CD1c-positive myeloid dendritic cell (primary cell): ENCODE data around the gene EFCAB12.
"Not testable (repeated sequence)": the region's sequence is repeated elsewhere in the genome, so short reads cannot be mapped to it uniquely, and the experiment has no call there.

Source experiments
- DNase-seq: peaks from one replicate; pipeline ENCODE4 v3.0.0-alpha.2; 2016; ENCODE audit errors: extremely low spot score

EFCAB12 gene

DNA sequence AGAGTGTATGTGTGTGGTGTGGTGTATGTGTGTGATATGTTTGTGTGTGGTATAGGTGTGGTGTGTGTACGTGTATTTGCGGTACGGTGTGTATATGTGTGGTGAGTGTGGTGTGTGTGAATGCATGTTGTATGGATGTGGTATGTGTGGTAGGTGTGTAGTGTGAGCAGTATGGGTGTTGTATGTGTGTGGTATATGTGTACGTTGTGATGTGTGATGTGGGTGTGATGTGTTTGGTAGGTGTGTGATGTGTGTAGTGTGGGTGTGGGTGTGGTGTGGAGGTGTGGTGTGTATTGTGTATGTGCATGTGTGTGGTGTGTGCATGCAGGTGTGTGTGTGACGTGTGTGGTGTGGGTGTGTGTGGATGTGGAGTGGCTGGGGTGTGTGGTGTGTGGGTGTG, 58.7 kb downstream of the EFCAB12 start:
- DNase-seq: no peak

DNA sequence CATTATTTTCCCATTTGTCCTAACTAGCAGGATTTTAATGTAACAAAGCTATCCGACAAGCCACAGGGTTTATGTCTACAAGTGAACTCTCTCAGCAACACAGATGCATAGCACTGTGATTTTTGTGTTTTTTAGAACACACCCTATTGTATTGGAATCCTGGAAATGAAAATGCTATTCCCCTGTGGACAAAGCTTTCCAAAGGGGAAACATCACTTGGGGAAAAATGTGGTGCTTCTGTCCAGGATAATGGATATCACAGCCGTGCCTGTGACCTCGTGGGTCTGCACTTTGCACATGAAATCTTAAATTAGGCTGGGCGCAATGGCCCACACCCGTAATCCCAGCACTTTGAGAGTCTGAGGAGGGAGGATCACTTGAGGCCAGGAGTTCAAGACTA, 60.6 kb downstream of the EFCAB12 start:
- no peak for DNase-seq

DNA sequence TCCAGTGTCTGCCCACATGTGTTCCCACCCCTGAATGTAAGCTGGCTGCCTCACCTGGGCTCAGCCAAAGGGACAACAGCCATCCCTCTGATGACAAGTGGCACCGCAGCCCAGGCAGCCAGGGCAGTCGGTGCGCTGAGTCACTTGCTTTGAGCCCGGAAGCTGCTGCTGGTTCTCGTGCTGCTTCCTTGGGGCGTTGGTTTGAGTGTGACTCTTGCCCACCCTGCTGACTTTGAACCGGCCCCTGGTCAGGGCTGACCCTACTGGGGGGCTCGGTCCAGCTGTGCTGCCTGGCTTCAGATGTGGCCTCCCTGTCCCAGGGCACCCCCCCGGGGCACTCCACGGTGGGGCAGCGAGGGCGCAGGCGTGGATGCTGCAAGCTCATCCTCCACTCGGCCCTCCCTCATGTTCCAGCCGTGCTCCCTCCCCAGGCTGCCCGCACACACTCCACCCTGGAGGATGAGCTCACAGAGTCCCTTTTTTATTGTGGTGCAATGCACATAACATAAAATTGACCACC, 62.1 kb downstream of the EFCAB12 start:
- DNase-seq: no peak

DNA sequence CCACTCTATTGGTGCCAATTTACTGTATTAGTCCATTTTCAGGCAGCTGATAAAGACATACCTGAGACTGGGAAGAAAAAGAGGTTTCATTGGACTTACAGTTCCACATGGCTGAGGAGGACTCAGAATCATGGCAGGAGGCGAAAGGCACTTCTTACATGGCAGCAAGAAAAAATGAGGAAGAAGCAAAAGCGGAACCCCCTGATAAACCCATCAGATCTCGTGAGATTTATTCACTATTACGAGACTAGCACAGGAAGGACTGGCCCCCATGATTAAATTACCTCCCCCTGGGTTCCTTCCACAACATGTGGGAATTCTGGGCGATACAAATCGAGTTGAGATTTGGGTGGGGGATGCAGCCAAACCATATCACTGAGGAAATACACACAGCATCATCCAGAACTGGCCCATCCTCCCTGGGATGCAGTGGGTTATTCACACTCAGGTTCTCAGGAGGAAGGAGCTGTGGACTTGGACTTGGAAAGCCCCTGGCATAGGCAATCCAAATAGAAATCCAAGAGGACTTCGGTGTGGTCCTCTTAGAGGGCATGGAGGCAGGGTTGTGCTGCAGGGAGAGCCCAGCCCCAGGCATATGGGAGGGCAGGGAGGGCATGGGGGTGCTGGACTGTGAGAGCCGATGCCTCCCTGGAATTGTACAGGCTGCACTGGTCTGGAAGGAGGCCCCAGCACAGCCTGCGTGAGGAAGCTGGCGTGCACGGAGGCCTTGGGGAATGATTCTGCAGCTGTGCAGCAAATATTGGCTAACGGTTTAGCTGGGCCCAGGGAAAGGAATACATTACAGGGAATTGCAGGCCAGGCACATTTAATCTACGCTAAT, 62.9 kb downstream of the EFCAB12 start:
- peak; percentile 60 for DNase-seq

DNA sequence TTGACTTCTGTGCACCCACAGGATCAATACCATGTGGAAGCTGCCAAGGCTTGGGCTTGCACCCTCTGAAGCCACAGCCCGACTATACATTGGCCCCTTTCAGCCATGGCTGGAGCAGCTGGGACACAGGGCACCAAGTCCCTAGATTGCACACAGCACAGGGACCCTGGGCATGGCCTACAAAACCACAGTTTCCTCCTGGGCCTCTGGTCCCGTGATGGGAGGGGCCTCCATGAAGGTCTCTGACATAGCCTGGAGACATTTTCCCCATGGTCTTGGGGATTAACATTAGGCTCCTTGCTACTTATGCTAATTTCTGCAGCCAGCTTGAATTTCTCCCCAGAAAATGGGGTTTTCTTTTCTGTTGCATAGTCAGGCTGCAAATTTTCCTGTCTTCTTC, 63.6 kb downstream of the EFCAB12 start:
- DNase-seq: not testable (repeated sequence)

DNA sequence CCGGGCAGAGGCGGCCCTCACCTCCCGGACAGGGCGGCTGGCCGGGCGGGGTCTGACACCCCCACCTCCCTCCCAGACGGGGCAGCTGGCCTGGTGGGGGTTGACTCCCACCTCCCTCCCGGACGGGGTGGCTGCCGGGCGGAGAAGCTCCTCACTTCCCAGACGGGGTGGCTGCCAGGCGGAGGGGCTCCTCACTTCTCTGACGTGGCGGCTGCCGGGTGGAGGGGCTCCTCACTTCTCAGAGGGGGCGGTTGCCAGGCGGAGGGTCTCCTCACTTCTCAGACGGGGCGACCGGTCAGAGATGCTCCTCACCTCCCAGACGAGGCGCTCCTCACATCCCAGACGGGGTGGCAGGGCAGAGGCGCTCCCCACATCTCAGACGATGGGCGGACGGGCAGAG, 65.1 kb downstream of the EFCAB12 start:
- DNase-seq: not testable (repeated sequence)

DNA sequence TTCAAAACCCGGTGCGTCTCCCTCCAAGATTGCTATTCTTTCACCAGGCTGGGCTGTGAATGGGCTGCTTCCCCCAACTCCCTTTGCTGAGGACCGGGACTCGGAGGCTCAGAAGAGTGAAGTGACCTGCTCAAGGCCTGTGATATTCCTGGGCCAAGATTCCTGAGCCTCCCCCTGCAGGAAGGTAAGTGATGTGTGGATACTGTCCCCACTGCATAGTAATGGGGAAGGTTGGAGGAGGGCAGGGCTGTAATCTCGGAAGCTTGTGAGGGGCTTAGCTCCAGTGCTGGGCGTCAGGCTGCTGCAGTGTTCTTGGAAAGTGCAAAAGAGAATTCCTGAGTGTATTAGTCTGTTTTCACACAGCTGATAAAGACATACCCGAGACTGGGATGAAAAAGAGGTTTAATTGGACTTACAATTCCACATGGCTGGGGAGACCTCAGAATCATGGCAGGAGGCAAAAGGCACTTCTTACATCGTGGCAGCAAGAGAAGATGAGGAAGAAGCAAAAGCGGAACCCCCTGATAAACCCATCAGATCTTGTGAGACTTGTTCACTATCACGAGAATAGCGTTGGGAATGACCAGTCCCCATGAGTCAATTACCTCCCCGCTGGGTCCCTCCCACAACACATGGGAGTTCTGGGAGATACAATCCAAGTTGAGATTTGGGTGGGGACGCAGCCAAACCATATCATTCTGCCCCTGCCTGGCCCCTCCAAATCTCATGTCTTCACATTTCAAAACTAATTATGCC, 67.6 kb downstream of the EFCAB12 start:
- no peak for DNase-seq

DNA sequence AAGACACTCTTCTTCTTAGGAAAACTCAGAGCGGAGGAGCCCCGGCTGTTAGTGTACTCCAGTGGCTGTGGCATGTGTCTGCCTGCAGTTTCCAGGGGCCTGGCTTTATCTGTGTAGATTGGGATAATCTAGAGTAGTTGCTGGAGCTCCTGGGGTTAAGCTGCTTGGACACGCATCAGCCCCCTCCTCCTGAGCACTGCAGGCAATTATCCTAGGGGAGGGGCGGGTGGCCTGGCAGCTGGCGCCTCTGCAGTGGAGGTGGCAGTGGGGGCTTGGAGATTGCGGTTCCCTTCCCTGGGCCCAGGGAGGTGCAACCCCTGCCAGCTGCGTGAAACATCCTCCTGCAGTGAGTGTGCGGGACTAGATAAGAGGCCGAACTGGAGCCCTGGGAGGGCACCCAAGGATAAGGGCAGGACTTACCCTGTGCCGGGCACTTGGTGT, 68.2 kb downstream of the EFCAB12 start:
- DNase-seq: no peak

DNA sequence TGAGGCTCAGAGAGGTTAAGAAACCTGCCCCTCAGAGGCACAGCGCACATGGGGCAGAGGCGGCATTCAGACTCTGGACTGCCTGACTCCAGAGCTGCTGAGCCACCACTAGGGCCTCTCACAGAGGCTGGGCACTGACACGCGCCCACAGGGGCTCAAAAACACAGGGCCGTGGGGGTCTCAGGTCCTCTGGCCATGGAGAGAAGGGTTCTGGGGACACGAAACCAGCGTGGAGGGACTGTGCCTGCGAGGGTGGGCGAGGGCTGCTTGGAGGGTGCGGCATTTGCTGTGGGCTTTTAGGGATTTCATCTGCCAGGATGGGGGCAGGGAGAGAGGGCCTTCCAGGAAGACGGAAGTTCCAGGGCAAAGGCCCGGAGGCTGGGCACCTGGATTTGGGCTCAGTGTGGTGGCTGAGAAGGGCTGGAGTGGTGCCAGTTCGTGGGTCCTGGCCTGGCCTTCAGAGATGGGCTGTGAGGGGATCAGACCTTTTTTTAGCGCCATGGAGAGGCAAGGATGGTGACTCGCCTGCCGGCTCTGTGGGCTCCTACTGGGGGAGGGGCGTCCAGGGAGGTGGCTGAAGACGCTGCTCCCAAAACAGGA, 69.6 kb downstream of the EFCAB12 start:
- no peak for DNase-seq

DNA sequence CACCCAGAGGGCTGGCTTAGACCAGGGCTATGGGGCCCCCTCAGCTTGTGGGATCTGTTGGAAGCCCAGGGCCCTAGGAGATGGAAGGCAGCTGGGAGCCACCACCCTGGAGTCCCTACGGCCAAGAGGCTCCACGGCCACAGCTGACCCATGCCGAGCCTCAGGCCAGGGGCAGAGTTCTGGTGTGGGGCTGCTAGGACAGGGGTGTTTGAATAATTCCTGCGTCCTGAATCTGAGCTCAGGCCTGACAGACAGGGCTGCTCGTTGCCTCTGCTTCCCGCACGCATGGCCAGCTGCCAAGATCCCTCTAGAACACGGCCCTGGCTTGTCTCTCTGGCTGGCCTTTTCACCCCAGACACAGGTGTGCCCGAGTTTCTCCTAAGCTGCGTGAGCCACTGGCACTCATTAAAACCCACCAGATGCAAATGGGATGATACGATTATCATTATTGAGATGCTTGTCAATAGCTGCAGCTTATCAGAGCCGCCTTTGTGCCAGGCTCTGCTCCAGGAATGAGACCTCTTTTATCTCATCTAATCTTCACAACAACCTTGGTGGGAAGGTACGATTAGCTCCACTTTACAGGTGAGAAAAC, 70.2 kb downstream of the EFCAB12 start:
- no peak for DNase-seq

DNA sequence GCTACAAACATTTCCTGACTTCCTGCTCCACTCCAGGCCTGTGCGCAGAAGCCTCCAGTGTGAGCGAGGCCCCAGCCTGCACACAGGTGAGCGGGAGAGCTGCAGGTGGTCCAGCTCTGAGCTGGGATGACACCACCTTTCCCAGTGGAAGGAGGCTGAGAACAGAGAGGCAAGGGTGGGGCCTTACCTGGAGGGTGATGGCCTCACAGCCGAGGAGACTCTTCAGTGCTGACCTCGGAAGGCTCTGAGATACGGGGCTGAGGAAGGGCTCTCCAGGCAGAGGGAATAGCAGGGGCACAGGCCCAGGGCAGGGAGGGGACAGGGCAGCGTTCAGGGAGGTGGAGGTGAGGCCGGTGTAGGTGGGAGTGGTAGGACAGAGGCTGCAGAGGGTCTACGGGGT, 70.8 kb downstream of the EFCAB12 start:
- DNase-seq: no peak

DNA sequence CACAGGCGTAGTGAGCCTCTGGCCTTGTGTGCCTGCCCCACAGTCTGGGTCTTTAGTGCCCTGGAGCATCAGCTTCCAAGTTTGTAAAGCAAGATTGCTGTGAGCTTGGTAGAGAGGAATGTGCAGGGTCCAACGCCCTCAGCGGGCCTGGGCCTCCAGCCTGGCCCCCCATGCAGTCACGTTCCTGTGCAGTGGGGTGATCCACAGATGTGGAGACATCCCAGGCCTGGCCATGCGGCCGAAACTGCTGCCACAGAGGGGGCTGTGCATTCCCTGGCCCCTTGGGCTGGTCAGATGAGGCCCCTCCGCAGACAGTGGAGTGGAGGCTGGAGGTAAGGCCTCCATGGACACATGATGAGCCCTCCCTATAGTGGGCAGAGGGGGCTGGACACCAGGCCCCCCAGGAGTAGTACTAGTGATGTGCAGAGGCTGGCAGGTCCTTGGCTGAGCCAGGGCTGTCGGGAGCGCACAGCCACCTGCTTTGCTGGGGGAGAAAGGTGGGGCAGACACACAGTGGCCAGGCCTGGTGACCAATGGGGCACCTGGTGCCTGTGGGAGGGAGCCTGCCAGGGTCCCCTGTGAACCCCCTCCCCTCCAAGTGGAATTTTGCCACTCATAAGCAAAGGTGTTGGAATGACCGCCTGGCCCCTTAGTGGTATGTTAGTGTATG, 71.5 kb downstream of the EFCAB12 start:
- no peak for DNase-seq

DNA sequence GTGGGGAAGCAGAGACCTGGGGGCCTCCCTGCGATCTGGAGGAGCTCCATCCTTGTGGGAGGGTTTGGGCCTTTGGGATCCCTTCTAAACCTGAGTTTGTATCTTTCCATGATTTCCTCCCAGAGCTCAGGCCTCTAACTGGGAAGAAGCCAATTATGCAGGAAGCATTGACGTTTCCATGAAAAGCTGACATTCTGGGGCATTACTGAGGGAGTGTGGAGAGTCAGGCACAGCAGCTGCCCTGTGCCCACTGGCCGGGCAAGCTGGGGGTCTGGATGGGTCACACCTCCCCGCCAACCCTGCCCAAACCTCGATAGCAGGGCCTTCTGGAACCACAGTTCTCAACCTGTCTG, 74.9 kb downstream of the EFCAB12 start:
- no peak for DNase-seq

DNA sequence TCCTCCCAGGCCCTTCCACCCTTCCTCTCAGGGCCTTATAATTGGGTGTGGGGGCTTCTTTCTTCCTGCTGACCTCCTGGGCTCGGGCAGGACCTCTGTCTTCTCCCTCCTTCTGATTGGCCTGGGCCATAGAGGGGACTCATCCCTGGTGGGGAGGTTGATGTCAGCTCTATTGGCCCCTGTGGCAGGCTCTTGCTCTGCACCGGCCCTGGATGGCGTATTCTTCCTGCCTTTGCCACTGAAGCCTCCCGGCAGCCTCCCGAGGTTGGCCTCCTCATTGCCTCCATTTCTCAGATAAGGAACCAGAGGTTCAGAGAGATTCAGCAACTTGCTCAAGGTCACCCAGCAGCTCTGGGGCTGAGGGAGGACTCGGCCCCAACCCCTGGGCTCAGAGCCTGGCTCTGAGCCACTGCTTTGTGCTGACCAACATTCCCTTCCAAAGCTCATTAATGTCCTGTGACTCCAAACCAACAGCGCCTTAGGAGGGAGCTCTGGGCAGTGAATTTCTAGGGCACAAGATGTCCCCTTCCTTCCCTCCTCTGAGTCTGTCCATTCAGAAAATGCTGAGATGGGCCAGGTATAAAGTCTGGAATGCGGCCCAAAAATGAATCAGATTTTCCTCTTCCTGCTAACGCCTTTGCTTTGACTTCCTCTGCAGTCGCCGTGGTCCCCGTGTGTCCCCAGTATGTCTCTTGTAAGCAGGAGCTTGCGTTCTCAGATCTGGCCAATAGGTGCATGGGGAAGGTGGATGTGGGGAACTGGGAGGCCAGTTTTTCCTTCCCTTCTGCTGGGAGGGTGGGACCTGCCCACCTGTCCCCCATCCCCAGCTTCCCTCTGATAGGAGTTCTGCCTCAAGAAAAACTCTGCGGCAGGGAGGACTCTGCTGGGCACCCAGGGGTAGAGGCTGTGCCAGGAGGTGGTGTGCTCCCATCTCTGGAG, 75.5 kb downstream of the EFCAB12 start:
- DNase-seq: no peak

DNA sequence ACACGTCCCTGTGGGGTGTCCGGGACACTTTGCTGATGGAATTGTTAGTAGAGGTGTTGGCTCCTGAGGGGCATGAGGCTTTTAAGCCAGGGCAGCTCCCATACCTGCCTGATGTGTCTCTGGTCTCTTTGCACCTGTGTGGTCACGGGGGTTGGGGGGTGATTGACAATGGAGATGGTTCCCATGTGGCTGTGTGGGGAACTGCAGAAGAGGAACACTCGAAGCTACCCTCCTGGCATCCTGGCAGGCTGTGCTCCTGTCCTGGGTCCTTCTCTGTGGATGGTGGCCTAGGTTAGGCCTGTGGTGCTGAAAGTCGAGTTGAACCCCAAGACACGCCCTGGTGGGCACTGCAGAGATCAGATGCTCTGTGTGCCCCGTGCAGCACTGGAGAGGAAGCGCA, 76.4 kb downstream of the EFCAB12 start:
- DNase-seq: no peak
